ENCODE data around the gene TCF15. TPM values are rescaled to one million over a fixed set of nuclear protein-coding genes. Genes with fewer than 3 reads are reported as not detected.

TCF15 gene
- total and polyA plus RNA-seq, 2 of the 13 experiments (the other 11 are each of a cell fraction or from before 2014, with no cell fraction given), result not detected

DNA sequence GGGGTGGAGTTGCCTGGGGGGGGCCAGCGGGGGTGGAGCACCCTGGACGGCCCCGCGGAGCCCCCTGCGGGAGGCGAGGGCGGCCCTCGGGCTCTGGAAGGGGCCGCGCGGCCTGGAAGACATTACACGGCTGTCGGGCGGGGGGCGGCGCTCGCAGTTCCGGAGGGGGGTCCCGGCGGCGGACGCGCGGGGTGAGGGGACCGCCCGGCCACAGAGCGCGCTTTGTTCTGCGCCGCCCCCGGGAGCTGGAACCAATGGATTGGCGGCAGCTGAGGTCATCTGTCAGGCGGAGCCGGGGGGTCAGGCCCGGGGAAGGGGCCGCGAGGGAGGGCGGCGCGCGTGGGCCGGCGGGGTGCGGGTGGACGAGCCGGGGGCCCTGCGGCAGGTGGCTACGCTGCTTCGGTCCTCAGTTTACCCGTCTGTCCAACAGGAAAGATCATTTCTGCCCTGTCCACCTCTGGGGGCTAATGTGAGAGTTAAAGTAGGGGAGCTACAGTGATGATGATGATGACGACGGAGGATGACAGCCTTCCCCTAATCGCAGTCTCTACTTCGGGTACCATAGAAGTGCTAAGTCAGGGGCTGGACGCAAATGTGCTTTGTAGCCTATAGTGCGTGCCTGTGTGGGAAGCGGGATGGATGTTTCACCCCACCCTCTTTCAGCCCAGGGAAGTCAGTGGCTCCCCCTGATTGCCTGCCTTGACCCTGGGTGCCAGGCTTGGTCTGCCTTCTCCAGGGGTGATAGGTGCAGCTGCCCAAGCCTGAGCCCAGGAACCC is 32.5 kb upstream of the TCF15 start (continued):
- TF ChIP-seq HNF4G (IDR thresholded peaks at IDR 0.05; ENCODE audit: borderline replicate concordance, low read depth, low read length) (no peak), HNF4G (CRISPR knock-in tag; IDR thresholded peaks at IDR 0.05; ENCODE audit: borderline replicate concordance, low read depth) (0 out of 2 replicates have a peak, but pooled peaks have one; percentile 31), CREM (IDR thresholded peaks at IDR 0.05) (no peak), CREM (CRISPR knock-in tag; IDR thresholded peaks at IDR 0.05) (no peak), ZNF713 (CRISPR knock-in tag; IDR thresholded peaks at IDR 0.05) (no peak), MXI1 (IDR thresholded peaks at IDR 0.05; ENCODE audit: borderline replicate concordance, low read depth, low read length) (no peak; the same call in 2 of the 3 replicates), ZNF788 (CRISPR knock-in tag; IDR thresholded peaks at IDR 0.05; ENCODE audit: borderline replicate concordance) (peak; percentile 39; the same call in 1 of the 2 replicates), TEAD2 (CRISPR knock-in tag; IDR thresholded peaks at IDR 0.05) (no peak), ZFP62 (CRISPR knock-in tag; IDR thresholded peaks at IDR 0.05) (no peak), ZNF780A (CRISPR knock-in tag; IDR thresholded peaks at IDR 0.05) (no peak), ZNF136 (CRISPR knock-in tag; IDR thresholded peaks at IDR 0.05; ENCODE audit: low read depth) (no peak)
- TF ChIP-seq, protein P1, sequence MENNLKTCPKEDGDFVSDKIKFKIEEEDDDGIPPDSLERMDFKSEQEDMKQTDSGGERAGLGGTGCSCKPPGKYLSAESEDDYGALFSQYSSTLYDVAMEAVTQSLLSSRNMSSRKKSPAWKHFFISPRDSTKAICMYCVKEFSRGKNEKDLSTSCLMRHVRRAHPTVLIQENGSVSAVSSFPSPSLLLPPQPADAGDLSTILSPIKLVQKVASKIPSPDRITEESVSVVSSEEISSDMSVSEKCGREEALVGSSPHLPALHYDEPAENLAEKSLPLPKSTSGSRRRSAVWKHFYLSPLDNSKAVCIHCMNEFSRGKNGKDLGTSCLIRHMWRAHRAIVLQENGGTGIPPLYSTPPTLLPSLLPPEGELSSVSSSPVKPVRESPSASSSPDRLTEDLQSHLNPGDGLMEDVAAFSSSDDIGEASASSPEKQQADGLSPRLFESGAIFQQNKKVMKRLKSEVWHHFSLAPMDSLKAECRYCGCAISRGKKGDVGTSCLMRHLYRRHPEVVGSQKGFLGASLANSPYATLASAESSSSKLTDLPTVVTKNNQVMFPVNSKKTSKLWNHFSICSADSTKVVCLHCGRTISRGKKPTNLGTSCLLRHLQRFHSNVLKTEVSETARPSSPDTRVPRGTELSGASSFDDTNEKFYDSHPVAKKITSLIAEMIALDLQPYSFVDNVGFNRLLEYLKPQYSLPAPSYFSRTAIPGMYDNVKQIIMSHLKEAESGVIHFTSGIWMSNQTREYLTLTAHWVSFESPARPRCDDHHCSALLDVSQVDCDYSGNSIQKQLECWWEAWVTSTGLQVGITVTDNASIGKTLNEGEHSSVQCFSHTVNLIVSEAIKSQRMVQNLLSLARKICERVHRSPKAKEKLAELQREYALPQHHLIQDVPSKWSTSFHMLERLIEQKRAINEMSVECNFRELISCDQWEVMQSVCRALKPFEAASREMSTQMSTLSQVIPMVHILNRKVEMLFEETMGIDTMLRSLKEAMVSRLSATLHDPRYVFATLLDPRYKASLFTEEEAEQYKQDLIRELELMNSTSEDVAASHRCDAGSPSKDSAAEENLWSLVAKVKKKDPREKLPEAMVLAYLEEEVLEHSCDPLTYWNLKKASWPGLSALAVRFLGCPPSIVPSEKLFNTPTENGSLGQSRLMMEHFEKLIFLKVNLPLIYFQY (CRISPR knock-in tag; IDR thresholded peaks at IDR 0.05; ENCODE audit: borderline replicate concordance), result 0 out of 2 replicates have a peak, but pooled peaks have one; percentile 51
- TF ChIP-seq, protein P2, sequence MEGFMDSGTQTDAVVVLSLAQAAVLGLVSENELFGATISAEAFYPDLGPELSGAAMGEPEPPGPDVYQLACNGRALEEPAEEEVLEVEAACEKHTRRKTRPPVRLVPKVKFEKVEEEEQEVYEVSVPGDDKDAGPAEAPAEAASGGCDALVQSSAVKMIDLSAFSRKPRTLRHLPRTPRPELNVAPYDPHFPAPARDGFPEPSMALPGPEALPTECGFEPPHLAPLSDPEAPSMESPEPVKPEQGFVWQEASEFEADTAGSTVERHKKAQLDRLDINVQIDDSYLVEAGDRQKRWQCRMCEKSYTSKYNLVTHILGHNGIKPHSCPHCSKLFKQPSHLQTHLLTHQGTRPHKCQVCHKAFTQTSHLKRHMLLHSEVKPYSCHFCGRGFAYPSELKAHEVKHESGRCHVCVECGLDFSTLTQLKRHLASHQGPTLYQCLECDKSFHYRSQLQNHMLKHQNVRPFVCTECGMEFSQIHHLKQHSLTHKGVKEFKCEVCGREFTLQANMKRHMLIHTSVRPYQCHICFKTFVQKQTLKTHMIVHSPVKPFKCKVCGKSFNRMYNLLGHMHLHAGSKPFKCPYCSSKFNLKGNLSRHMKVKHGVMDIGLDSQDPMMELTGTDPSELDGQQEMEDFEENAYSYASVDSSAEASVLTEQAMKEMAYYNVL (CRISPR knock-in tag; IDR thresholded peaks at IDR 0.05; ENCODE audit: borderline replicate concordance), result peak; percentile 78; the same call in 1 of the 2 replicates

Data from HepG2 (cell line).